Measurements from ENCODE around the gene SOHLH1.
"Not testable (repeated sequence)": the region's sequence is repeated elsewhere in the genome, so short reads cannot be mapped to it uniquely, and the experiment has no call there.

The SOHLH1 gene

DNA sequence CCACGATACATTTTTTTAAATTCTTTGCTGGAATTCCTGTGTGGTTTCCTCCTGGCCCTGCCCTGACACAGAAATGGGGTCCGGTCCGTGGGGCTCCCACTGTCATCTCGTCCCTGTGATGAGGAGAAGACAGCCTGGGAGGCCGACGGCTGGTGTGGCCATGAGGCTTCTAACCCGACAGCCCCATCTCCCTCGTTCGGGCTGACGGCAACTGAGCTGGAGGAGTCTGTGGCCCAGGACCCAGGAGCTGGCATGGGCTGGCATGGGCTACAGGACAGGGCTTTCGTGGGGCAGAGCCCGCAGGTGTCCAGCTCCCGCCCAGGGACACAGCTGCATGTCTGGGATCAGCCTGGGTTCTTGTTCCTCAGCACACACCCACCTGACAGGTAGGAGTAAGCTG is 22.4 kb downstream of the SOHLH1 start:
- no peak for DNase-seq

- no peak for DNase-seq
Observed at GRCh38 chr9:135674977-135675376, 24.3 kb downstream of the SOHLH1 start.

GRCh38 chr9:135673941-135674340 is 25.3 kb downstream of the SOHLH1 start:
- DNase-seq = no peak

DNA sequence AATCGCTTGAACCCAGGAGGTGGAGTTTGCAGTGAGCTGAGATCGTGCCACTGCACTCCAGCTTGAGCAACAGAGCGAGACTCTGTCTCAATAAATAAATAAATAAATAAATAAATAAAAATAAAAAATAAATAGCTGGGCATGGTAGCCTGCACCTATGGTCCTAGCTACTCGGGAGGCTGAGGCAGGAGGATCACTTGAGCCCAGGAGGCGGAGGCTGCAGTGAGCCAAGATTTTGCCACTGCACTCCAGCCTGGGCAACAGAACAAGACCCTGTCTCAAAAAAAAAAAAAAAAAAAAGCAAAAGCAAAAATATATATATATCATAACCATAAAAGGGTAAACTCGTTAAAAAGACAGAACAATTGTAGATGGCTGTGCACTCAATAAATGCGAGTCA is 26.5 kb downstream of the SOHLH1 start:
- not testable (repeated sequence) for DNase-seq

- DNase-seq = no peak
Observed at GRCh38 chr9:135671591-135672041, 27.7 kb downstream of the SOHLH1 start.

DNA sequence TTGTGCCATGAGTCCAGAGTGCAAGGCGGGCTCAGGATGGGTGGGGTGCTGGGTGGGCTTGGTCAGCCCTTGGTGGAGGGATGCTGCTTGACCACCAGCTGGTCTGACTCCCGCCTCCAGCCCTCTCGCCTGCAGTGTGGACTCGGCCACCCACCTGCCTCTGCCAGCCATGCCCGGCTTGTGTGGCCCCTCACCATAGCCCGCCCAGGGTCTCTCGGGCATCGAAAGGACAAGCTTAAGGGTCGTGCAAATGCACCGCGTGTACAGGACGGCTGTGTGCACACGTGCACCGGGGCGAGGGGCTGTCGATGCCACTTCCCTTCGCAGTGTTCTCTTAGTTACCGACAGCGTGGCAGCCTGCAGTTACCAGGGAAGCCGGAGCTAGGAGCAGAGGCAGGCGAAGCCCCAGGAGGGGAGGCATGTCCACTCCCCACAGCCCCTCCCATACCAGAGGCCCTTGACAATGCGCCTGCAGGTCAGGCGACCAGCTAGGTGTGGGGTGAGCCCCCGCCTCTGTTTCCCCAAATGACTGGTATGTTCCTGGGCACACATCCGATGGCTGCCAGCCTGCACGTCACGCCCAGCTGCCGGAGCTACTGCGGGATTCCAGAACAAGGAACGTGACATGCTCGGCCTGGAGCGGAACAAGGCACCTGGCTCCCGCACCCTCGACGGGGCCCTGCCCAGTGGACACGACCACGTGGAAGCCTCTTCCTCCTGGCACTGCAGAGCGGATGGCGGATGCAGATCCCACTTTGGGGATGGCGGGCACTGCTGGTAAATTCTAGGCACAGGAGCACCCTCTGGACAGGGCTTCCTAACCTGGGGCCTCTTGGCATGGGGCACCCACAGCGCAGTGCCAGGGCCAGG is 28.3 kb downstream of the SOHLH1 start:
- DNase-seq = no peak

GRCh38 chr9:135669616-135670285 is 29.5 kb downstream of the SOHLH1 start:
- no peak for DNase-seq

DNA sequence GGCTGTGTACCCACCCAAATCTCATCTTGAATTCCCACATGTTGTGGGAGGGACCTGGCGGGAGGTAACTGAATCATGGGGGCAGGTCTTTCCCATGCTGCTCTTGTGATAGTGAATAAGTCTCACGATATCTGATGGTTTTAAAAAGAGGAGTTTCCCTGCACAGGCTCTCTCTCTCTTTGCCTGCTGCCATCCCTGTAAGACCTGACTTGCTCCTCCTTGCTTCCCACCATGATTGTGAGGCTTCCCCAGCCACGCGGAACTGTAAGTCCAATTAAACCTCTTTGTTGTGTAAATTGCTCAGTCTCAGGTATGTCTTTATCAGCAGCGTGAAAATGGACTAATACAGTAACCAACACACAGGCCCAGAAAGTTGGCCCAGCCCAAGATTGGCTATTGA is 30.3 kb downstream of the SOHLH1 start:
- not testable (repeated sequence) for DNase-seq

DNA sequence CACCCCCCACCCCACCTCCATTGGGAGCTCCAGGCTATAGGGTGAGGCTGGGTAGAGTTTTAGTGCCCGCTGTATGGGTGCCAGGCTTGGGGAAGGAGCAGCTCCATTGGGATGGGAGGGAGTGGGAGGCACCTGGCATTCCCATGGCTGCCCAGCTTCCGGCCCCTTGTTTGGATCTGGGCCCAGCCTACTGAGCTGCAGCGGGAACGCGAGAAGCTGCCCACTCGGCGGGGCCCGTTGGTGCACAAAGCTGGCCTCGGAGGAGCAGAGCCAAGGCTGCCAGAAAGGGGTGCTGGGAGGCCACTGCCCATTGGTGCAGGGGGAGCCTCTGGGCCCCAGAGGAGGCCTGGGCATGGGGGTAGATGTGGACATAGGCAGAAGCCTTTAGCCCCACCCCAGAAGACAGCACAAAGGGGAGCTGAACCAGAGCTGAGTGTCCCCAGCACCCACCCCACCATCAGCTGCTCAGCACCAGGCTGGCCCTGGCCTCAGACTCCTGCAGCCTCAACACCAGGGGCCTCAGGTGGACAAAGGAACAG is 31.7 kb downstream of the SOHLH1 start:
- no peak for DNase-seq

DNA sequence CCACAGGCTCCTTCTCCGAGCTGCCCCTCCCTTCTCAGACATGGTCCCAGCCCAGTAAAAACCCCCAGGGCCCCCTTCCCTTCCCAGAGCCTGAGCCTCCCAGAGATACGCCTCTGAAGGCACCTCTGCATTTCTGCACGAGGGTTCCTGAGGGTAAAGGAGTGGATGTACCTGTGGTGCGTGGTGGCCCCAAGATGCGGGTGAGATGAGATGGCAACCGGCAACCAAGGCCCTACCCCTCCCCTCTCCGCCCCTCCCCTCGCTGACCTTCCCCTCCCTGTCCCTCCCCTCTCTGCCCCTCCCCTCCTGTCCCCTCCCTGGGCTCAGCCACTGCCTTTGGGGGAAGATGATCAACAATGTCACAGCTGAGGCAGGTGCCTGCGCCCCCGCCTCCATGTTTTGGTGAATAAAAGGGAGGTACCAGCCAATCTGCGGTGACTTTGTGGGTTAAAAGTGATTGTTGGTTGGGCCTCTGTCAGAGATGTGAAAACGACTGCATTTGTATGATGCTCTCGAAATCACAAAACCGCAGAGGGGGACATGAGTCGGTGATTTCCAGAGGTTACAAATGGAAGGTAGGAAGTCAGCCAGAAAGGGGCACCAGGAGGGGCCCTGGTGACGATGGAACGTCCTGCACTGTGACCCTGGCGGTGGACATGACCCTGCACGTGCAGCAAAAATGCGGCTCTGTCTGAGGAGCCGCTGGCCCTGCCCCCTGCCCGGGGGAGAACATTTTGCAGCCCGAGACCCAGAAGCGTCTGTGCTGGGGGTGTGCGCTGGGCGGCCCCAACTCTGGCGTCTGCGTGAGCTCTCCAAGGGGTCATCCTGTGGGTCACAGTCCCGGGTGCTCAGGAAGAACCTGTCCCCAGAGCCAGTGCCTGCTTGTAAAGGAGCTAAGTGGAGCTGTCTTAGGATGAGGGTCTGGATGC is 32.5 kb downstream of the SOHLH1 start:
- no peak for DNase-seq

DNA sequence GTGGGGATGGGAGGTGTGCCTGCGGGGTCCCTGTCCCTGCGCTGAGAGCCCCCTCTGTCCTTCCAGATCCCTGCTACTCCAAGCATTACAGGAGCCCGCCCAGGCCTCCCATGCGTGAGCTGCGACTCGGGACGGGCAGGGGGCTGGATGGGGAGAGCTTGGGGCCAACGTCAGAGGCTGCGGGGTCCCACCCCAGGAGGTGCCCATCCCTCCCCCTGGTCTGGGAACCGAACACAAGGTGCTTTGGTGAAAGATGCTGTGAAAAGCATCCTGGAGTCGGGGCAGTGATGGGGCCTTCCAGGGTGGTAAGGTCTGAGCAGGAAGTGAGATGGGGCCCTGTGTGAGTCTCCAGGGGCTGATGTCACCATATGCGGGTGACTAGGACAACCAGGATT is 33.5 kb downstream of the SOHLH1 start:
- DNase-seq = no peak

DNA sequence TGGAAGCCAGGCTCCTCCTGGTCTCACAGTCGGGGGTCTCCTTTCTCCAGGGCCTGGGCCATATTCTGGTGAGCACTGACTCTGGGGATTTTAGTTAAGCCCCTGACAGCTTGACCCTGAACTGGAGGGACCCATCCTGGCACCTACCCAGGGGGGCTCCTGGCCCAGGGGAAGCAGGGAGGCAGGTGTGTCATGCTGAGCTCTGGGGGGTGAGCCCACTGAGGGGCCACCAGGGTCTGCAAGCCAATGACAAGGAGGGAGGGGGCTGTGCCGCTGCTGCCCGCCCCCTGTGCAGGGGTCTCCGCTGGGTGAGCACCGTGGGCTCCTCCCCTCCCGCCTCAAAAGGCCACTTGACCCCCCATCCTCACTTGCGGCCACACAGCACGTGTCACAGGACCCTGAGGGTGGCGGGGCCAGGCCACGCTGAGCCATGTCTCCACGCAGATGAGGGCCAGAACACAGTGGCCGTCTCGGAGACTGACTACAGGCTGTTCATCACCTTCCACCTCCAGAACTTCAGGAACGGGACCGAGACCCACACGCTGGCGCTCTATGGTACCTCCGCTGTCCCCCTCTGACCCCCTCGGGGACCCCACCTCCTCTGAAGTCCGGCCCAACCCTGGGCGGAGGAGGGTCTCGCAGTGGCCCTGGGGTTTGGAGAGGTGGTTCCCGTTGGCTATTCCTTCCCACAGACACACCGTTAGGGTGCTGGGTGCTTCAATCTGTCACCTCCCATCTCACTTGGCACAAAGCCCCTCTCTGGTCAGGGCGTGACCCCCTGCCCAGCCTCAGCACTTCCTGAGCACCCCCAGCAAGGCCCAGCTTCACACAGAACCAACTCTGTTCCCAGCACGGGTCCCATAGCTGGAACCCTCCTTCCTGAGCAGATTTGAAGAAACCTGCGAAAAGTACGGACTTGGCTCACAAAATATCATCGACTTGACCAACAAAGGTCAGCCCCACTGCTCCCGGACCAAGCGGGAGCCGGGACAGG is 34.2 kb downstream of the SOHLH1 start:
- no peak for DNase-seq

DNA sequence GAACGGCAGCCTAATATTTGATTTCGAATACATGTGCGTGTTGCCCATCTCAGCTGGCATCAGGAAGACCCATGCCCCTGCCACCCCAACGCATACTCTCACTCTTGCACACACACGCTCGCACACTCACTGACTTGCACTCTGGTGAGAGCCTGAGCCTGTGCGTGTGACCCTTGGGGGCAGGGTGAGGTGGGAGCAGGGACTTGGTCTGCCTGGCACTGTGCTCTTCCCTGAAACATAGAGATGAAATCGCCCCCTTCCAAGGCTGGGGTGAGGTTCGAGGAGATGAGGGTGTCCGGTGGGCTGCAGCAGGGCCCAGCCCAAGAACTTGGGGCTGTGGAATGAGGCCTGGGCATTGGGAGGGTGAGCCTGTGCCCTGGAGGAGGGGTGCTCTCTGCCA is 35.0 kb downstream of the SOHLH1 start:
- DNase-seq = no peak

GRCh38 chr9:135663857-135664256 is 35.4 kb downstream of the SOHLH1 start:
- DNase-seq = no peak

- DNase-seq = no peak
Observed at GRCh38 chr9:135663451-135663770, 35.9 kb downstream of the SOHLH1 start.

GRCh38 chr9:135662758-135663450 is 36.4 kb downstream of the SOHLH1 start, which contains the start of gene LCN9:
LCN9 (plus strand) TSS chr9:135663309; CDS start chr9:135663322, 13 bp downstream.
- no peak for DNase-seq

- no peak for DNase-seq
Observed at GRCh38 chr9:135661816-135662560, 37.3 kb downstream of the SOHLH1 start.

DNA sequence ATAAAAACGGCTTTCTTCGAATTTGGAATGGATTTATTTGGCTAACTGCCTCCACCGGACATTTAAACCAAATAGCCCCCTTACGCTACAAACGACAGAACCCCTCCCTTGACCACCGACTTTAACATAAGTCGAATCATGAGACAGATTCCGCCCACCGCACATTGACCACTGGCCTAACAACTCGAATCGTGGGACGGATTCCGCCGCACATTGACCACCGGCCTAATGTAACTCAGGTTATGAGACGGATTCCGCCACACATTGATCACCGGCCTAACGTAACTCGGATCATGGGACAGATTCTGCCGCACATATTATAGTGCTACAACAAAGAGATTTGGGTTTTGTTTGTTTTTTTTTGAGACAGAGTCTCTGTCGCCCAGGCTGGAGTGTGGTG is 38.9 kb downstream of the SOHLH1 start:
- DNase-seq = no peak

DNA sequence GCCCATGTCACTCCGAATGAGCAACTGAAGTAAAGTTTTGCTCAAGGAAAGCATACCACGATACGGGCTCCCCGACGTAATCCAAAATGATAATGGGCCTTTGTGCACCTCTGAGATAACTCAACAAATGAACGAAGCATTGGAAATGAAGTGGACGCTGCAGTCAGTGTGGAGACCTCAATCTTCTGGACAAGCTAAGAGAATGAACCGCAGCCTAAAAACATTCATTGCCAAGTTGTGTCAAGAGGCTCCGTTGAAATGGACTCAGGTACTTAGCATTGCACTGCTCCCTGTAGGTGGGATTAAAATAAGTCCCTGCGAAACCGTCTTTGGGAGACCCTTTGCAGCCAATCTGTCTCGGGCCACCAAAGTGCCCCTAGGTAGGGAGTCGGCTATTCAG is 40.0 kb downstream of the SOHLH1 start:
- no peak for DNase-seq

DNA sequence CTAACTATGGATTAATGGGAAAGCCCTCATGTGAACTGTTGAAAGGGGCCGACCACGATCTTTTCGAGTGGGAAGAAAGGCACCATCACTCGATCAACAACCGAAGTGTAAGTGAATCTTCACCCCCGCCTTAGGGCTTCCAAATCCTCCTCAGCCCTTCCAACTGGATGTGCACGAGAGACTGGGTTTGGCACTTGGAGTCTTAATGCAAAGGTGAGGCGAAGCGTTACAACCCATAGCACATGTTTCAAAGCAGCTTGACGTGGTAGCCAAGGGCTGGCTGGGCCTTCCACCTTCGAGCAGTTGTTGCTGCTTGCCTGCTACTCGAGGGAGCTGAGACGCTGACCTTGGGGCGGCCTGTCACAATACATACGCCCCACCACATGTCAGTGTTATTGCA is 41.9 kb downstream of the SOHLH1 start:
- no peak for DNase-seq

All from stimulated activated CD4-positive, alpha-beta T cell treated with anti-CD3 and anti-CD28 coated beads, Interleukin-4, amount 100 ng/mL, for 24 hours (primary cell).